Glutamatergic neuron (in vitro differentiated cells): Measurements from ENCODE around the gene TXNDC11. TPM values are rescaled to one million over a fixed set of nuclear protein-coding genes. Genes with fewer than 3 reads are reported as not detected.

Experiments
- DNase-seq: peaks from one replicate; pipeline ENCODE4 v3.0.0; 2022
- H3K27ac Mint-ChIP-seq: one replicate; pipeline ENCODE4 v1.8.0; 2020; ENCODE audit warnings: mild to moderate bottlenecking, mixed read lengths, inconsistent platforms; ENCODE audit not compliant: unreplicated experiment
- H3K27me3 Mint-ChIP-seq: one replicate; pipeline ENCODE4 v1.8.0; 2020; ENCODE audit warnings: mild to moderate bottlenecking, moderate library complexity, mixed read lengths, inconsistent platforms; ENCODE audit not compliant: unreplicated experiment
- H3K36me3 Mint-ChIP-seq: one replicate; pipeline ENCODE4 v1.8.0; 2020; ENCODE audit warnings: mild to moderate bottlenecking, mixed read lengths, inconsistent platforms; ENCODE audit not compliant: unreplicated experiment
- H3K4me1 Mint-ChIP-seq: one replicate; pipeline ENCODE4 v1.8.0; 2020; ENCODE audit warnings: mild to moderate bottlenecking, low read depth, mixed read lengths, inconsistent platforms; ENCODE audit not compliant: unreplicated experiment
- H3K4me3 Mint-ChIP-seq: one replicate; pipeline ENCODE4 v1.8.0; 2020; ENCODE audit warnings: mild to moderate bottlenecking, mixed read lengths, inconsistent platforms; ENCODE audit not compliant: unreplicated experiment
- H3K9me3 Mint-ChIP-seq: one replicate; pipeline ENCODE4 v1.8.0; 2020; ENCODE audit warnings: mild to moderate bottlenecking, moderate library complexity, mixed read lengths, inconsistent platforms; ENCODE audit not compliant: unreplicated experiment
- total RNA-seq: library from RNA; stranded (reverse); fragmentation: NEBNext Ultra II Directional; extraction: Animal tissue kit (Norgen Biotek cat#: 25700); gene quantifications from one replicate; pipeline ENCODE4 v1.2.1, GENCODE V29; 2021; ENCODE audit not compliant: unreplicated experiment
- TF ChIP-seq, protein P1 (sequence below): fragments of 200-600 bp; sonication (generic); IDR thresholded peaks from one replicate; pipeline ENCODE4 v1.5.0; 2021; ENCODE audit not compliant: partially characterized antibody, unreplicated experiment

The TXNDC11 gene
- total RNA-seq, 1 donor from 2014 or later, result 18.4 TPM

- Mint-ChIP-seq H3K27me3 (peaks cover 28% of the 10 kb centered on the region), H3K27ac (peak overlapping the region; percentile 77), H3K36me3 (no peaks in the 10 kb centered on the region), H3K9me3 (peaks cover 16% of the 10 kb centered on the region), H3K4me1 (peaks cover 56% of the 10 kb centered on the region), H3K4me3 (peak overlapping the region; percentile 25)
- TF ChIP-seq, protein P1, sequence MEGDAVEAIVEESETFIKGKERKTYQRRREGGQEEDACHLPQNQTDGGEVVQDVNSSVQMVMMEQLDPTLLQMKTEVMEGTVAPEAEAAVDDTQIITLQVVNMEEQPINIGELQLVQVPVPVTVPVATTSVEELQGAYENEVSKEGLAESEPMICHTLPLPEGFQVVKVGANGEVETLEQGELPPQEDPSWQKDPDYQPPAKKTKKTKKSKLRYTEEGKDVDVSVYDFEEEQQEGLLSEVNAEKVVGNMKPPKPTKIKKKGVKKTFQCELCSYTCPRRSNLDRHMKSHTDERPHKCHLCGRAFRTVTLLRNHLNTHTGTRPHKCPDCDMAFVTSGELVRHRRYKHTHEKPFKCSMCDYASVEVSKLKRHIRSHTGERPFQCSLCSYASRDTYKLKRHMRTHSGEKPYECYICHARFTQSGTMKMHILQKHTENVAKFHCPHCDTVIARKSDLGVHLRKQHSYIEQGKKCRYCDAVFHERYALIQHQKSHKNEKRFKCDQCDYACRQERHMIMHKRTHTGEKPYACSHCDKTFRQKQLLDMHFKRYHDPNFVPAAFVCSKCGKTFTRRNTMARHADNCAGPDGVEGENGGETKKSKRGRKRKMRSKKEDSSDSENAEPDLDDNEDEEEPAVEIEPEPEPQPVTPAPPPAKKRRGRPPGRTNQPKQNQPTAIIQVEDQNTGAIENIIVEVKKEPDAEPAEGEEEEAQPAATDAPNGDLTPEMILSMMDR, result no peak
- no peak for DNase-seq
These were observed 64.4 kb downstream of the TXNDC11 start for GRCh38 chr16:11677959-11678881.

- TF ChIP-seq, protein P1, result no peak
- Mint-ChIP-seq H3K9me3 (peaks cover 17% of the 10 kb centered on the region), H3K27me3 (peaks cover 26% of the 10 kb centered on the region), H3K4me3 (peak overlapping the region; percentile 25), H3K27ac (peak overlapping the region; percentile 77), H3K4me1 (peaks cover 54% of the 10 kb centered on the region), H3K36me3 (no peaks in the 10 kb centered on the region)
- DNase-seq, result no peak
These were observed 65.2 kb downstream of the TXNDC11 start for GRCh38 chr16:11677451-11677951.

DNA sequence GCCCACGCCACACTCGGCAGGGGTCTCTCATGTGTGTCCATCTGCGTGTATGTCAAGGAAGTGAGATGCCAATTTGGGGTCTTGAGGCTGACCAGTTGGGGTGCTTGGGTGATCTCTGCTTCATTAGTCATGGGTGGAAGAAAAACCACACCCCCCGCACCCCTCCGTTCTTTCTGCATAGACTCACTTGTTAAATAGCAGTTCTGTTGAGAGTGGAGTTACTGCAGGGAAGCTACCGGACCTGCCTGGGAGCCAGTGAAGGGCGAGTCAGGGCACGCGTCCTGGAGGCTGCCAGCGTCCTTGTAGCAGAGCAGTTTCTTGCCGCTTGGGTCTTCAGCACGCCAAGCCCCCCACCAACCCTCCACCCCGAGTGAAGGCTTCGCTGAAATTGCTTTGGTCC, 65.9 kb downstream of the TXNDC11 start:
- Mint-ChIP-seq H3K36me3 (no peaks in the 10 kb centered on the region), H3K4me3 (peak overlapping the region; percentile 63), H3K27ac (peak overlapping the region; percentile 77), H3K9me3 (peaks cover 23% of the 10 kb centered on the region), H3K4me1 (peaks cover 52% of the 10 kb centered on the region), H3K27me3 (peaks cover 26% of the 10 kb centered on the region)
- TF ChIP-seq, protein P1, result no peak
- DNase-seq, result no peak

- peaks cover 24% of the 10 kb centered on the region for H3K9me3 Mint-ChIP-seq
- no peaks in the 10 kb centered on the region for H3K36me3 Mint-ChIP-seq
- peaks cover 50% of the 10 kb centered on the region for H3K4me1 Mint-ChIP-seq
- peaks cover 31% of the 10 kb centered on the region for H3K27me3 Mint-ChIP-seq
- TF ChIP-seq, protein P1, result no peak
- no peak for DNase-seq
- peak overlapping the region; percentile 80 for H3K4me3 Mint-ChIP-seq
- peak overlapping the region; percentile 55 for H3K27ac Mint-ChIP-seq
These were observed 66.8 kb downstream of the TXNDC11 start for GRCh38 chr16:11675561-11676511.
